GM12878 (cell line): ENCODE measurements around the gene LST1. TPM values are rescaled to one million over a fixed set of nuclear protein-coding genes. Genes with fewer than 3 reads are reported as not detected.
A peak's percentile ranks its signal among the peaks of the same experiment; 100 is the strongest.

Experiments
- BMI1 ChIP-seq: fragments of 450-650 bp; IDR thresholded peaks from 2 replicates; pipeline ENCODE4 v1.6.1; 2016; ENCODE audit warnings: mild to moderate bottlenecking, moderate library complexity, borderline replicate concordance
- CBX3 ChIP-seq: fragments of 200-600 bp; sonication (generic); IDR thresholded peaks from 2 replicates; pipeline ENCODE4 v1.6.1; 2016; ENCODE audit warnings: low read depth, borderline replicate concordance
- NFIC ChIP-seq: IDR thresholded peaks from 2 replicates; pipeline ENCODE4 v1.6.1; 2012; ENCODE audit warnings: low read depth, mild to moderate bottlenecking, inconsistent platforms, low read length, moderate library complexity
- PAX8 ChIP-seq: fragments of 450-650 bp; IDR thresholded peaks from 2 replicates; pipeline ENCODE4 v1.6.1; 2017; ENCODE audit warnings: mild to moderate bottlenecking, moderate library complexity
- PKNOX1 ChIP-seq: fragments of 450-650 bp; IDR thresholded peaks from 2 replicates; pipeline ENCODE4 v1.6.1; 2016; ENCODE audit warnings: mild to moderate bottlenecking
- POLR2A ChIP-seq: IDR thresholded peaks from 2 replicates; pipeline ENCODE4 v1.6.1; 2011; ENCODE audit warnings: low read depth, mild to moderate bottlenecking, low read length
- RAD21 ChIP-seq: IDR thresholded peaks from 2 replicates; pipeline ENCODE4 v1.6.1; 2011; ENCODE audit warnings: mild to moderate bottlenecking, low read depth, low read length, moderate library complexity; ENCODE audit not compliant: insufficient read depth
- RAD51 ChIP-seq: fragments of 450-650 bp; IDR thresholded peaks from 2 replicates; pipeline ENCODE4 v1.6.1; 2016; ENCODE audit warnings: moderate library complexity, mild to moderate bottlenecking, inconsistent platforms
- RB1 ChIP-seq: fragments of 450-650 bp; formaldehyde crosslinking; IDR thresholded peaks from 2 replicates; pipeline ENCODE4 v1.6.1; 2017; ENCODE audit warnings: mild to moderate bottlenecking, borderline replicate concordance
- SMAD1 ChIP-seq: fragments of 450-650 bp; IDR thresholded peaks from 2 replicates; pipeline ENCODE4 v1.6.1; 2018; ENCODE audit warnings: mild to moderate bottlenecking, low read depth; ENCODE audit not compliant: partially characterized antibody
- SMARCA5 ChIP-seq: fragments of 450-650 bp; IDR thresholded peaks from 2 replicates; pipeline ENCODE4 v1.6.1; 2017; ENCODE audit warnings: mild to moderate bottlenecking
- SREBF1 ChIP-seq: IDR thresholded peaks from 2 replicates; pipeline ENCODE4 v1.6.1; 2012; ENCODE audit warnings: mild to moderate bottlenecking, low read length
- YBX1 ChIP-seq: fragments of 450-650 bp; IDR thresholded peaks from 2 replicates; pipeline ENCODE4 v1.6.1; 2016; ENCODE audit warnings: antibody characterized with exemption
- ZNF592 ChIP-seq: fragments of 450-650 bp; IDR thresholded peaks from 2 replicates; pipeline ENCODE4 v1.6.1; 2017; ENCODE audit warnings: mild to moderate bottlenecking, moderate library complexity
- ZNF687 ChIP-seq: fragments of 450-650 bp; IDR thresholded peaks from 2 replicates; pipeline ENCODE4 v1.6.1; 2017; ENCODE audit warnings: mild to moderate bottlenecking, moderate library complexity
- polyA plus RNA-seq, 11 experiments: library from polyadenylated mRNA; depleted of rRNA in 4 of 11; unstranded in 6 of 11; stranded (reverse) in 5 of 11; fragments of >200 nt; fragmentation: Nextera tagmentation in 4 of 11; fragmentation: Illumina TruSeq in 1 of 11; extraction: Ambion mirVana in 4 of 11; extraction: Trizol in 1 of 11; gene quantifications; 1 replicate in 1 of 11; 2 replicates in 10 of 11; pipeline versions ENCODE4 v1.2.1 to v1.2.3, GENCODE V29; 2011 to 2016; ENCODE audit warnings: inconsistent platforms in 2 of 11, missing spikeins in 2 of 11, low read depth in 1 of 11
- total RNA-seq, 4 experiments: library from RNA; depleted of rRNA in 3 of 4; stranded (reverse); fragments of >200 nt in 3 of 4; fragmentation: Illumina TruSeq in 1 of 4; extraction: Trizol in 1 of 4; gene quantifications; 2 replicates each; pipeline versions ENCODE4 v1.2.1 to v1.2.3, GENCODE V29; 2013 to 2021
- TF ChIP-seq, protein P1 (sequence below), 3 experiments: IDR thresholded peaks in 2 of 3; conservative IDR thresholded peaks in 1 of 3; 2 replicates each; pipeline ENCODE4 v1.5.1; 2011; ENCODE audit warnings: low read depth in 3 of 3, low read length in 3 of 3, mild to moderate bottlenecking in 3 of 3, control low read depth in 2 of 3, moderate library complexity in 2 of 3, inconsistent platforms in 1 of 3, mixed read lengths in 1 of 3; ENCODE audit not compliant: control insufficient read depth in 2 of 3, insufficient read depth in 1 of 3; ENCODE audit errors: extremely low read depth in 1 of 3
- TF ChIP-seq, protein P2 (sequence below): fragments of 450-650 bp; IDR thresholded peaks from 2 replicates; pipeline ENCODE4 v1.6.1; 2016; ENCODE audit warnings: mild to moderate bottlenecking

LST1 gene
- total and polyA plus RNA-seq, 10 of the 15 experiments (the other 5 are each of a cell fraction or from before 2014, with no cell fraction given): 4.1 to 35.5 (median 16.4) TPM

DNA sequence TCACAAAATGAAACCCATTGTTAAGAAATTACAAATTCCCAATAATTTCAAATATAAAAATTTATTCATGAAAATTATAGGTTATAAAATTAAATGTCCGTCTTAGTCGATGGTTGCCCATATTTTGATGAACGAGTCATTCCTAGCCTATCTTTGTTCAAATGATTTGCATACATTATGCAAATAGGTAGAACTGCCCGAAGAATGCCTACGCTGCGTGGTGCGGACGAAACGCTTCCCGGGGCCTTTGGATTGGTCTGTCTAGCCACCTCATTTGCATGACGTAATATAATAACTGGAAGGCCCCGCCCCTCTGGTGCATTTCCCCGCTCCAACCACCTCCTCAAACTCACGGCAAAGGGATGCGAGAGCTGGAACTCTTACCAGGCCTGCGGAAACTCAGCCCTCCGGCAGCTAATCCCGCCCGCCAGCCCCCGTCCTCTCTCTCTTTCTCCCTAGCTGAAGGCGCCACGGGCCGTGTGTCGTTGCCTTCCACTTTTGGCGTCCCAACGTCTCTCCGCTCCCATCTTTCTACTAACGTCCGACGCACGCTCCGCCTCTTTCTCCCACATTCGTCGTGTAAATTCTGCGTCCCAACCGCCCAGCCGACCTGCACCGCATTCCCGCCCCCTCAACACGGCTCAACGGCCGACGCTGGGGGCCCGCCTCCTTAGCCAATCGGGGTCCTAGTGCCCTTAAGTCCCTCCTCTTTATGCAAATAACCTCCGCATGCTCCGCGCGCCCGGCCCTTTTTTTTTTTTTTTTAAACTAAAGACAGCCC lies 33.9 kb downstream of the LST1 start (continued):
- TF ChIP-seq, protein P1, sequence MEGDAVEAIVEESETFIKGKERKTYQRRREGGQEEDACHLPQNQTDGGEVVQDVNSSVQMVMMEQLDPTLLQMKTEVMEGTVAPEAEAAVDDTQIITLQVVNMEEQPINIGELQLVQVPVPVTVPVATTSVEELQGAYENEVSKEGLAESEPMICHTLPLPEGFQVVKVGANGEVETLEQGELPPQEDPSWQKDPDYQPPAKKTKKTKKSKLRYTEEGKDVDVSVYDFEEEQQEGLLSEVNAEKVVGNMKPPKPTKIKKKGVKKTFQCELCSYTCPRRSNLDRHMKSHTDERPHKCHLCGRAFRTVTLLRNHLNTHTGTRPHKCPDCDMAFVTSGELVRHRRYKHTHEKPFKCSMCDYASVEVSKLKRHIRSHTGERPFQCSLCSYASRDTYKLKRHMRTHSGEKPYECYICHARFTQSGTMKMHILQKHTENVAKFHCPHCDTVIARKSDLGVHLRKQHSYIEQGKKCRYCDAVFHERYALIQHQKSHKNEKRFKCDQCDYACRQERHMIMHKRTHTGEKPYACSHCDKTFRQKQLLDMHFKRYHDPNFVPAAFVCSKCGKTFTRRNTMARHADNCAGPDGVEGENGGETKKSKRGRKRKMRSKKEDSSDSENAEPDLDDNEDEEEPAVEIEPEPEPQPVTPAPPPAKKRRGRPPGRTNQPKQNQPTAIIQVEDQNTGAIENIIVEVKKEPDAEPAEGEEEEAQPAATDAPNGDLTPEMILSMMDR (IDR thresholded peaks at IDR 0.05 in 2 of 3, conservative IDR thresholded peaks at IDR 0.05 in 1 of 3; ENCODE audit: control insufficient read depth in 2 of 3, extremely low read depth in 1 of 3, insufficient read depth in 1 of 3, low read depth in 3 of 3, low read length in 3 of 3): no peak
- TF ChIP-seq NFIC: no peak
- no peak; the same call in 1 of the 2 replicates for TF ChIP-seq SREBF1
- 0 out of 2 replicates have a peak, but pooled peaks have one; percentile 19 for TF ChIP-seq RAD51
- peak; percentile 57; the same call in 1 of the 2 replicates for TF ChIP-seq PKNOX1
- no peak for TF ChIP-seq PAX8
- no peak for TF ChIP-seq RAD21
- TF ChIP-seq POLR2A: peak; percentile 92
- peak; percentile 89 for TF ChIP-seq ZNF687
- no peak for TF ChIP-seq ZNF592
- peak; percentile 57; the same call in 1 of the 2 replicates for TF ChIP-seq RB1
- TF ChIP-seq, protein P2, sequence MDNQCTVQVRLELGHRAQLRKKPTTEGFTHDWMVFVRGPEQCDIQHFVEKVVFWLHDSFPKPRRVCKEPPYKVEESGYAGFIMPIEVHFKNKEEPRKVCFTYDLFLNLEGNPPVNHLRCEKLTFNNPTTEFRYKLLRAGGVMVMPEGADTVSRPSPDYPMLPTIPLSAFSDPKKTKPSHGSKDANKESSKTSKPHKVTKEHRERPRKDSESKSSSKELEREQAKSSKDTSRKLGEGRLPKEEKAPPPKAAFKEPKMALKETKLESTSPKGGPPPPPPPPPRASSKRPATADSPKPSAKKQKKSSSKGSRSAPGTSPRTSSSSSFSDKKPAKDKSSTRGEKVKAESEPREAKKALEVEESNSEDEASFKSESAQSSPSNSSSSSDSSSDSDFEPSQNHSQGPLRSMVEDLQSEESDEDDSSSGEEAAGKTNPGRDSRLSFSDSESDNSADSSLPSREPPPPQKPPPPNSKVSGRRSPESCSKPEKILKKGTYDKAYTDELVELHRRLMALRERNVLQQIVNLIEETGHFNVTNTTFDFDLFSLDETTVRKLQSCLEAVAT: peak; percentile 84
- TF ChIP-seq SMARCA5: no peak; the same call in 1 of the 2 replicates
- no peak for TF ChIP-seq CBX3
- no peak for TF ChIP-seq YBX1
- no peak for TF ChIP-seq BMI1
- peak; percentile 96 for TF ChIP-seq SMAD1
